Heart right ventricle (tissue), 16 donors: ENCODE measurements around the gene GSN. TPM values are rescaled to one million over a fixed set of nuclear protein-coding genes. Genes with fewer than 3 reads are reported as not detected.
A peak's percentile ranks its signal among the peaks of the same experiment; 100 is the strongest.

ENCODE experiments used
- ATAC-seq, 8 donors: fragments of 200-7000 bp; cut with Tn5 transposase; one replicate each; pipeline ENCODE4 v1.9.1; 2020; ENCODE audit warnings: mild to moderate bottlenecking in 8 of 8, moderate library complexity in 8 of 8, moderate number of reproducible peaks in 1 of 8
- DNase-seq, 2 donors: peaks; one replicate each; pipeline ENCODE4 v3.0.0-alpha.2; 2020
- H3K27ac ChIP-seq, 10 donors: fragments of 200-600 bp; sonication (generic) in 2 of 10; one replicate each; pipeline versions ENCODE4 v1.5.0 to v1.8.0; 2020 to 2022; ENCODE audit warnings: mild to moderate bottlenecking in 3 of 10
- H3K27me3 ChIP-seq, 7 donors: fragments of 200-600 bp; one replicate each; pipeline ENCODE4 v1.8.0; 2021 to 2022; ENCODE audit warnings: mild to moderate bottlenecking in 2 of 7
- H3K36me3 ChIP-seq, 9 donors: fragments of 200-600 bp; sonication (generic) in 1 of 9; one replicate each; pipeline versions ENCODE4 v1.5.0 to v1.8.0; 2020 to 2022; ENCODE audit warnings: mild to moderate bottlenecking in 2 of 9
- H3K4me1 ChIP-seq, 9 donors: fragments of 200-600 bp; sonication (generic) in 1 of 9; one replicate each; pipeline versions ENCODE4 v1.5.0 to v1.8.0; 2020 to 2022; ENCODE audit warnings: mild to moderate bottlenecking in 4 of 9
- H3K4me3 ChIP-seq, 10 donors: fragments of 200-600 bp; sonication (generic) in 2 of 10; one replicate each; pipeline versions ENCODE4 v1.5.0 to v1.8.0; 2020 to 2022; ENCODE audit warnings: mild to moderate bottlenecking in 7 of 10, moderate library complexity in 2 of 10
- H3K9me3 ChIP-seq, 11 donors: fragments of 200-600 bp in 10 of 11; sonication (generic) in 2 of 11; one replicate each; pipeline versions ENCODE4 v1.5.0 to v1.8.0; 2013 to 2022; ENCODE audit warnings: mild to moderate bottlenecking in 2 of 11, control low read depth in 1 of 11, moderate library complexity in 1 of 11
- CTCF ChIP-seq, 9 donors: fragments of 200-600 bp; sonication (generic) in 2 of 9; IDR thresholded peaks; one replicate each; pipeline versions ENCODE4 v1.5.0 to v1.8.0; 2021 to 2022; ENCODE audit warnings: antibody characterized with exemption in 9 of 9, mild to moderate bottlenecking in 5 of 9, moderate library complexity in 1 of 9
- WGBS, 2 donors: extraction: QIAGEN DNeasy Blood & Tissue Kit; methylation state at CpG; one replicate each; pipeline ENCODE4 v1.1.7; 2013; ENCODE audit warnings: inconsistent platforms in 1 of 2; 5-methylcytosine and 5-hydroxymethylcytosine counted together
- intact Hi-C, 10 donors: fragments of 100-400 bp; cut with DNase I; formaldehyde crosslinking; loops; one replicate each; pipeline versions ENCODE4 v1.11.1 to v1.14.2; 2022
- polyA plus RNA-seq, 2 donors: library from polyadenylated mRNA; stranded (reverse); fragments of 200-250 nt; gene quantifications; one replicate each; pipeline ENCODE4 v1.2.3, GENCODE V29; 2013
- total RNA-seq, 10 donors: library from RNA; stranded (reverse); fragmentation: NEBNext Ultra II Directional in 3 of 10; extraction: Animal tissue kit (Norgen Biotek cat#: 25700) in 3 of 10; gene quantifications; one replicate each; pipeline versions ENCODE4 v1.2.1 to v1.2.4, GENCODE V29; 2021 to 2023
- donor health status: Arrhythmogenic right ventricular cardiomyopathy.
- donor health status: ischemic (EF 13 %, LVEDD 7.1; RV severe dilation, severe dysfunction).
- donor health status: healthy with polysubstance abuse.
- donor health status: DM: no; HTN: yes; CAD: no.
- donor health status: DM: no; HTN: no; CAD: no.
- donor health status: ischemic (EF 25% LVEDD 6.9; RV normal size, moderate dysfunction).
- donor health status: ischemic (EF 25% LVEDD 5.7; RV mildly dilated, moderate dysfunction).
- donor health status: healthy.
- donor health status: DM: yes; HTN: yes; CAD: no.
- donor health status: Ischemic cardiomyopathy.
- donor health status: ischemic (EF 35%, LVEDD 5.7; RV mildly dilated, moderate dysfunction).
- donor health status: nonischemic (EF 11% LVEDD 7.7; RV severe dilation, severe dysfunction).
- donor health status: DM: yes; HTN: yes; CAD: no.
- donor health status: PGD.
- donor health status: ischemic (EF 29% LVEDD 5.4; RV normal size, mild dysfunction).
- donor health status: nonischemic (EF 23%, LVEDD 6.1; RV moderate dilation, normal function).

The GSN gene
- total and polyA plus RNA-seq, 12 donors: 360 to 861 (median 668) TPM

GRCh38 chr9:121268851-121269641 lies 1.1 kb downstream of the GSN start:
- intact Hi-C loops: loop anchor here in 5 of 10 donors (5.0 kb wide), 3 partner anchors 42 to 57 kb away; no protein-coding TSS in a partner anchor
- no peak for TF ChIP-seq CTCF (IDR thresholded peaks at IDR 0.05)
- ATAC-seq: peak in 7 of 8 donors; percentile 2 to 30 (median 24)
- WGBS, 2 donors: 21 to 23% methylated on average over 12 of the region's 12 CpGs
- peak overlapping the region; percentile 69 to 92 (median 88) for H3K27ac ChIP-seq
- H3K4me1 ChIP-seq: peaks cover 8 to 77% (median 64%) of the 10 kb centered on the region in 9 donors
- no peaks in the 10 kb centered on the region for H3K27me3 ChIP-seq
- DNase-seq: no peak
- H3K36me3 ChIP-seq: no peaks in the 10 kb centered on the region
- H3K9me3 ChIP-seq: no peaks in the 10 kb centered on the region
- peak overlapping the region; percentile 79 to 95 (median 90) for H3K4me3 ChIP-seq

GRCh38 chr9:121269642-121270254 lies 1.8 kb downstream of the GSN start:
- DNase-seq: no peak
- intact Hi-C loops: loop anchor here in 7 of 10 donors (5.0 to 10.0 kb wide), 4 partner anchors 42 to 57 kb away; no protein-coding TSS in a partner anchor

GRCh38 chr9:121271368-121272341 lies 3.7 kb downstream of the GSN start:
- ATAC-seq (peak; percentile 40 to 67 (median 56)), DNase-seq (peak in 1 of 2 donors; percentile 64)
- H3K27me3 ChIP-seq: no peaks in the 10 kb centered on the region
- 28 to 40% methylated on average over 13 of the region's 13 CpGs for WGBS, 2 donors
- H3K36me3 ChIP-seq: no peaks in the 10 kb centered on the region
- H3K9me3 ChIP-seq: no peaks in the 10 kb centered on the region
- H3K4me1 ChIP-seq: peaks cover 6 to 94% (median 73%) of the 10 kb centered on the region in 9 donors
- peak overlapping the region in 6 of 10 donors; percentile 8 to 30 (median 18) for H3K4me3 ChIP-seq
- H3K27ac ChIP-seq: peak overlapping the region; percentile 53 to 92 (median 88)
- intact Hi-C loops: loop anchor here in 2 of 10 donors (5.0 to 10.0 kb wide), 2 partner anchors 47 to 59 kb away; no protein-coding TSS in a partner anchor
- no peak for TF ChIP-seq CTCF (IDR thresholded peaks at IDR 0.05)

More at GRCh38 chr9:121269642-121270254, 1.8 kb downstream of the GSN start:
- peak overlapping the region in 9 of 10 donors; percentile 79 to 95 (median 90) for H3K4me3 ChIP-seq
- no peaks in the 10 kb centered on the region for H3K36me3 ChIP-seq
- peak overlapping the region; percentile 69 to 92 (median 88) for H3K27ac ChIP-seq
- H3K9me3 ChIP-seq: no peaks in the 10 kb centered on the region
- ATAC-seq: peak in 2 of 8 donors; percentile 3 to 9
- no peak for TF ChIP-seq CTCF (IDR thresholded peaks at IDR 0.05)
- H3K27me3 ChIP-seq: no peaks in the 10 kb centered on the region
- peaks cover 8 to 80% (median 67%) of the 10 kb centered on the region in 9 donors for H3K4me1 ChIP-seq
- 34 to 46% methylated on average over 5 of the region's 5 CpGs for WGBS, 2 donors
